T-helper 22 cell (primary cell): ENCODE measurements around the gene FOXN3.

Source experiments
- DNase-seq: peaks from one replicate; pipeline ENCODE4 v3.0.0-alpha.2; 2020; ENCODE audit warnings: low read depth

Gene FOXN3

DNA sequence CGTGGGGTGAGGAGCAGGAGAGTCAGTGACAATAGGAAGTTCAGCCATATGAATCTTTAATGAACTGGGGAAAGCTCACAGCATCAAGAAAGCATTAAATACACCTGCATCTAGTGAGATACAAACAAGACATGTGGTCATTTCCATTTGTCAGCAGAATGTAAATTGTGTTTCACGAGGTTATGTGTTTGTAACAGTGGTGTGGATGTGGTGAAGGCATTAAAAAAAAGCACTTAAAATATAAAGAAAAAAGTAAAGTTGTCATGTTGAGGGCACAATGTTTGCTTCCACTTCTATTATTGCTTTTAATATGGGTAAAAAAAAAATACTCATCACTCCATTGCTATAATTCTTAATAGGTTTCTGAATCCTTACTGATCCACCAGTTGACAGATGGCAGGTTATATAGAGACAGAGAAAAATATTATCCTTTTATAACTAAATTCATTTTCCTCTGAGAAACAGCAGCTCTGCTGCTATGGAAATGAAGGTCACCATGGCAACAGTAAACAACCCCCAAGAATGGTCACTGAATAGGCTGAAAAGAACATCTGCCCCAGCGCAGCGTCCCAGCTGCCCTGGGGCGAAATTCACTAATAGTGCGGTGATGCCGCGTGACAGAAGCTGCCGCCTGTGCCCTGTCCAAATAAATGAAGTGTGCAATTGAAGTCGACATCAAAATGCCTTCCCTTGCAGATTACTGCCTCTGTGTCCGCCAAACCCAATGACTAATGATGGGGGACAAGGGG is 226.1 kb downstream of the FOXN3 start:
- no peak for DNase-seq

GRCh38 chr14:89188492-89188891 is 228.5 kb downstream of the FOXN3 start:
- no peak for DNase-seq

GRCh38 chr14:89187501-89187900 is 229.5 kb downstream of the FOXN3 start:
- no peak for DNase-seq

DNA sequence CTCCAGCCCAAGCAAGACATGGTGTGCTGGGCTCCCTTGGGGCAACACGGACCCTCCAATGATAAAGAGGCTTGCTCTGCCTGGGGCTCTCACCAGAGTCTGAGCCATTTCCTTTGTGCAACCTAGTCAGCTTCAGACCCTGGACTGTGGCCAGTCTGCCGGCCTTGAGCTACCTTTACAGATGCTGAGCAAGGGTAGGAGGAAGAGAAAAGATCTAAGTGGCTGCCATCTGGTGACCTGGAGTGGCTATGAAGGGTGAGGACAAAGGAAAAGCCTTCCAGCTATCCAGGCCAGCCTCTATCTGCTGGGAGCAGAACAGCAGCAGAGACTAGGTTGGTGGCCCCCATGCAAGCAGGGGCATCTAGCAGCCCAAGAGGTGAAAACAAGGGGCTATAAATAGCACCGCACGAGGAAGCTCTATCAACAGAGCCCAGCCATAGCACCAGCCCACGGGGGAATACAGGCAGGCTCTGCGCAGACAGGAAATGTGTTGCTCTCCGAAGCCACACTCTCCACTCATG is 230.1 kb downstream of the FOXN3 start:
- no peak for DNase-seq

- DNase-seq: no peak
These were observed 230.8 kb downstream of the FOXN3 start for GRCh38 chr14:89185919-89186855.

GRCh38 chr14:89184952-89185351 is 232.1 kb downstream of the FOXN3 start:
- DNase-seq: no peak

- DNase-seq: no peak
These were observed 234.7 kb downstream of the FOXN3 start for GRCh38 chr14:89182326-89182725.

GRCh38 chr14:89180546-89180945 is 236.5 kb downstream of the FOXN3 start:
- DNase-seq: no peak

DNA sequence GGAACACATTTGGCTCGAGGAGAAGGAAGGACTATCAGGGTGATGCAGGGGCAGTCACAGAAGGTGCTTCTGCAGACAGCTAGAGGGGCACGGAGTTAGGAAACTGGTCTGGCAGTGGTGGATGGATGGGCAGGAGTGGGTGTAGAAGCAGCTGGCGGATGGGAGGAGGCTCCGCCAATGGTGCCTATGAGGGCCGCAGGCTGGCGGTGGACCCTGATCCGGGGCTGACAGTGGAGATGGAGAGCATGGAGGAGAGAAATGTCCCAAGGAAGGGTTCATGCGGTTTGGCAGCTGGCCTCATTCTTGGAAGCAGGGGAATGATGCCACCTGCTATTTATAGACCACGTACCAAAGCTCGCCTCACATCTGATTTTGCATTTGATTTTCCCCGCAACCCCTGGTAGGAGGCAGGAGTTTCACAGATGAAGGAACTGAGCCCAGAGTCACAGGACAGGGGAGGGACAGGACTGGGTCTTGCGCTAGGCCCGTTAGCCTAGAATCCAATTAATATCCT is 237.1 kb downstream of the FOXN3 start:
- DNase-seq: no peak

DNA sequence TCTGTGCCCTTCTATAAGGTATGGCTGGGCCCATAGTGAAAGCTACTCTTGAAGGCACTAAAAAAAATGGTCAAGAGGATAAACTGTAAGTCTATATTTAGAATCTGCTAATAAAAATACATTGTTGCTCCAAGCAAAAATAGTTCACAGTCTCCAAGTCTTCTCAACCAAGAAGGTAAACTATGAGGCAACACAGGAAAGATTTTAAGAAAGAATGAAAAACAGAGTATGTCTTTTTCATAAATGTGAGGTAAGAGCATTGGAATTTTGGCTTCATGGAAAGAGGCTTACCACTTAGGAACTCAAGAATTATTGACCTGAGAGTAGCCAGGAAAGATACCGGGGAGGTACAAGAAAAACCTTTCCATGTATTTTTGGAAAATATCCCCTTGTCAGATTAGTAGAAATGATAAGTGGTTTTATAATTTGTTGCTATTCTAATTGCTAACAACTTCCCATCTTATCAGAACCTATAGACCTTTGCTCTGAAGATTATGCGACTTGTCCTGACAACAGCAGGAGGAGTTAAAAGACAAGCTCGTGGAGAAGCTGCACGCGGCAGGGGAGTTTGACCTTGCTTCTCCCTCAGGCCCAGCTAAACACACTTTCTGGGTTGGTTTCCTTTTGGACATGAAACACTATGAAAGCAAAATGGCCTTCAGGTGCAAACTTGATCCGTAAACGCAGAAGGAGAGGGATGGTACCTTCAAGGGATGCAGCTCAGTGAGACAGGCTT is 238.1 kb downstream of the FOXN3 start:
- no peak for DNase-seq

GRCh38 chr14:89178376-89178775 is 238.7 kb downstream of the FOXN3 start:
- no peak for DNase-seq

- DNase-seq: no peak
These were observed 240.9 kb downstream of the FOXN3 start for GRCh38 chr14:89175881-89176799.

DNA sequence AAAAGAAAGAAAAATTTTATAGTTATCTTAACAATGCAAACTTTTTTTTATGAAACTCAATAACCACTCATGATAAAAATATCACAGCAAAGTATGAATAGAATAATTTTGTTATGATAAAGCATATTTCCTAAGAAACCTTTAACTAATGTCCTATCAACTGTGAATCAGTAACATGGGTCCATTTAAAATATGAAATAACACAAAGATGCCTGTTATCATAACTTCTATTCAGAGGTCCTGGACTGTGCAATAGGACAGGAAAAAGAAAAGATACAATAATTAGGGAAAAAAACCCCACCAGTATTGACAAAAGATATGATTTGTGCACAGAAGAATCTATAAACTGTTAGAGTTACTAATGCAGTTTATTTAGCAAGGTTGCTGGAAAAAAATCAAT is 245.4 kb downstream of the FOXN3 start:
- DNase-seq: no peak

DNA sequence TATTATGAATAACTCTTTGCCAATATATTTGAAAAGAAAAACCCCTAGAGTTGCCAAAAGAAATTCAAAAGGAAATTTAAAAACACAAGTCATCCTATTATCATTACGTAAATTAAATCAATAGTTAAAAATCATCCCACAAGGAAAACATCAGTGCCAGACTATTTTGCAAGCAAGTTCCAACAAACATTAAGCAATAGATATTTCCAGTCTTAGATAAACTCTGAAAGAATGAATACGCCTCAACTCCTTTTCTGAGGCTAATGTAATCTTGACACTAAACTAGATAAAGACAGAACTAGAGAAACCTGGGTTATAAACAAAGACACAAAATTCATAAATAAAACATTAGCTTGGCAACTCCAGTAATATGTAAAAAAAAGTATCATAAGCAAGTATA is 245.9 kb downstream of the FOXN3 start:
- no peak for DNase-seq

- no peak for DNase-seq
These were observed 249.3 kb downstream of the FOXN3 start for GRCh38 chr14:89167705-89168104.

- DNase-seq: no peak
These were observed 250.4 kb downstream of the FOXN3 start for GRCh38 chr14:89166633-89167032.

GRCh38 chr14:89165189-89166181 is 251.5 kb downstream of the FOXN3 start:
- DNase-seq: no peak

- DNase-seq: no peak
These were observed 252.6 kb downstream of the FOXN3 start for GRCh38 chr14:89164168-89165073.
